Karpas-422 (cell line): ENCODE measurements around the gene TNFRSF8. TPM values are rescaled to one million over a fixed set of nuclear protein-coding genes. Genes with fewer than 3 reads are reported as not detected.

Source experiments
- DNase-seq: peaks from one replicate; pipeline ENCODE4 v3.0.0-alpha.2; 2015
- H2AFZ ChIP-seq: fragments of 200-600 bp; sonication (generic); 2 replicates; pipeline ENCODE4 v1.6.1; 2014; ENCODE audit warnings: antibody characterized with exemption, low read length, mixed read lengths
- H3K27ac ChIP-seq: fragments of 200-600 bp; sonication (generic); 2 replicates; pipeline ENCODE4 v1.5.1; 2014; ENCODE audit warnings: mild to moderate bottlenecking, low read length, moderate library complexity
- H3K27me3 ChIP-seq: fragments of 200-600 bp; sonication (generic); 2 replicates; pipeline ENCODE4 v1.6.1; 2014; ENCODE audit warnings: low read length, mixed read lengths
- H3K36me3 ChIP-seq: fragments of 200-600 bp; sonication (generic); 2 replicates; pipeline ENCODE4 v1.6.1; 2014; ENCODE audit warnings: low read length, mixed read lengths; ENCODE audit not compliant: insufficient read depth
- H3K4me1 ChIP-seq: fragments of 200-600 bp; sonication (generic); 2 replicates; pipeline ENCODE4 v1.6.1; 2014; ENCODE audit warnings: mild to moderate bottlenecking, low read length, mixed read lengths
- H3K4me2 ChIP-seq: fragments of 200-600 bp; sonication (generic); 2 replicates; pipeline ENCODE4 v1.6.1; 2014; ENCODE audit warnings: low read length, low read depth, mild to moderate bottlenecking; ENCODE audit not compliant: poor library complexity, severe bottlenecking
- H3K4me3 ChIP-seq: fragments of 200-600 bp; sonication (generic); 2 replicates; pipeline ENCODE4 v1.5.1; 2014; ENCODE audit warnings: mild to moderate bottlenecking, antibody characterized with exemption, low read length, mixed read lengths
- H3K79me2 ChIP-seq: fragments of 200-600 bp; sonication (generic); 2 replicates; pipeline ENCODE4 v1.6.1; 2014; ENCODE audit warnings: mild to moderate bottlenecking, low read length, mixed read lengths
- H3K9ac ChIP-seq: fragments of 200-600 bp; sonication (generic); 2 replicates; pipeline ENCODE4 v1.6.0; 2014; ENCODE audit warnings: low read length
- H3K9me2 ChIP-seq: fragments of 200-600 bp; sonication (generic), shearing (Covaris generic); replicated peaks from 2 replicates; pipeline ENCODE4 v1.6.0; 2014; ENCODE audit warnings: mild to moderate bottlenecking, low read length, moderate library complexity; ENCODE audit not compliant: insufficient read depth
- H3K9me3 ChIP-seq: fragments of 300-700, 200-600 bp; sonication (generic); 2 replicates; pipeline ENCODE4 v1.6.1; 2014; ENCODE audit warnings: low read length, mixed read lengths
- H4K20me1 ChIP-seq: fragments of 200-600 bp; sonication (generic); 2 replicates; pipeline ENCODE4 v1.6.1; 2014; ENCODE audit warnings: mild to moderate bottlenecking, antibody characterized with exemption, low read length, low read depth; ENCODE audit not compliant: insufficient read depth
- total RNA-seq: library from RNA; depleted of rRNA; stranded (reverse); fragments of >200 nt; shearing (Covaris generic); gene quantifications from 2 replicates; pipeline ENCODE4 v1.2.3, GENCODE V29; 2014; ENCODE audit warnings: low replicate concordance

TNFRSF8 gene
- total RNA-seq, 1 experiment from 2014 or later: not detected

DNA sequence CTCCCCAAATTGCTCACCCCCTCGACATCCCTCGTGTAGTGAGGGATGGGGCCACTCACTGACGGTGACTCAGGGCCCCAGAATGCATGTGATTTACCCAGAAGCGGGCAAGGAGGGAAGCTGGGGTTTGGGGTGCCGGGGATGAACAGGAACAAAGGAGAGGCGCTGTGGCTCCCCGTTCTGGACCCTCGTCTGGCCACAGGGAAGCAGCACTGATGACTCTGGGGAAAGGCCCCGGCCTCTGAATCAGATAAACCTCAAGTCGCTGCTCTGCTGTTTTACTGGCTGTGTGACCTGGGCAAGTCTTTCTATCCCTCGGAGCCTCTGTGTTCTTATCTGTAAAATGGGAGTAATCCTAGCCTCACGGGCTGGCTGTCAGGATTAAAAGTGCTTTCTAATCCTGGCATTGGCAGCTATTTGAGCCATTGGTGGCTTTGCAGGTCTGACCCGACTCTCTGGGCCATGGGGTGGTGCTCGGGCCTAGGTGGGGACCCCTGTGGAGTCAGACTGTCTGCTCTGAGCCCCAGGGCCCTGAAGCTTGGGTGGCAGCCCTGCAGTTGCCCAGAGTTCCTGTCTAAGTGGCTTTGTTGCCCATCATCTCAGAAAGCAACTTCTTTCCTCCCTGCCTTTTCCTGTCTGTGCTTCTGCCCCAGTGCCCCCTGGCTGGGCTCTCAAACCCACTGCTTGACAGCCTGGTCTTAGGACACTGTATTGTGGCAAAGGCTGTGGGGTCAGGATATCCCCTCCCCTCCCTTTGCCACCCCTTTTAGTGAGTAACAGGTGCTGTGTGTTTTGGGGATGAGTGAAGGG is 109.1 kb downstream of the TNFRSF8 start:
- H3K4me2 ChIP-seq: no peak overlapping the region
- H2AFZ ChIP-seq: no peak overlapping the region
- H3K9me2 ChIP-seq: no peaks in the 10 kb centered on the region
- H3K36me3 ChIP-seq: no peaks in the 10 kb centered on the region
- peaks cover 40% of the 10 kb centered on the region; the same call in 1 of the 2 replicates for H4K20me1 ChIP-seq
- H3K9me3 ChIP-seq: no peaks in the 10 kb centered on the region
- H3K79me2 ChIP-seq: no peaks in the 10 kb centered on the region
- DNase-seq: no peak
- H3K27ac ChIP-seq: no peak overlapping the region
- H3K27me3 ChIP-seq: no peaks in the 10 kb centered on the region
- H3K9ac ChIP-seq: no peak overlapping the region
- peaks cover 9% of the 10 kb centered on the region for H3K4me1 ChIP-seq
- H3K4me3 ChIP-seq: no peak overlapping the region

DNA sequence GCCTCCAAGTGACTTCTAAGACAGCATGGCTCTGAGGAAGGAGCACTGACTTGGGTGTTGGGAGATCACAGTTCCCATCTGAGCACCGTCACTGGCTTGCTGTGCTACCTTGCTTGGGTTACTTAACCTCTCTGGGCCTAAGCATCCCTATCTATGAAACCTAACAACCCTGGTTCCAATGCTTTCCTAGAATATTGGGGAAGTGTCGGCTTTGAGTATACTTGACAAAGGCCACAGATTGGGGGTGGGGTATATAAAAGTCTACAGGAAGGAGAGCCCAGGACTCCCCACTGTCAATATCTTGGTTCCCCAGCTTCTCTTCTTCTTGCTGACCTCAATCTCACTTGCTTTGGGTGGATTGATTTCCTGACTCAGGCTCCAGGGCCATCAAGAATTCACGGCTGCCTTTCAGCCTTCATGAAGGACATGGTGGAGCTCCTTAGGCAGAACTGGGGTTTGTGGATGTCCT is 110.0 kb downstream of the TNFRSF8 start:
- H3K27me3 ChIP-seq: no peaks in the 10 kb centered on the region
- H3K36me3 ChIP-seq: no peaks in the 10 kb centered on the region
- no peak overlapping the region for H3K27ac ChIP-seq
- peaks cover 36% of the 10 kb centered on the region; the same call in 1 of the 2 replicates for H4K20me1 ChIP-seq
- no peaks in the 10 kb centered on the region for H3K9me2 ChIP-seq
- H3K79me2 ChIP-seq: no peaks in the 10 kb centered on the region
- no peaks in the 10 kb centered on the region for H3K9me3 ChIP-seq
- peaks cover under 1% of the 10 kb centered on the region; the same call in 1 of the 2 replicates for H3K4me1 ChIP-seq
- H3K4me2 ChIP-seq: no peak overlapping the region
- H3K4me3 ChIP-seq: no peak overlapping the region
- no peak for DNase-seq
- no peak overlapping the region for H3K9ac ChIP-seq
- no peak overlapping the region for H2AFZ ChIP-seq

DNA sequence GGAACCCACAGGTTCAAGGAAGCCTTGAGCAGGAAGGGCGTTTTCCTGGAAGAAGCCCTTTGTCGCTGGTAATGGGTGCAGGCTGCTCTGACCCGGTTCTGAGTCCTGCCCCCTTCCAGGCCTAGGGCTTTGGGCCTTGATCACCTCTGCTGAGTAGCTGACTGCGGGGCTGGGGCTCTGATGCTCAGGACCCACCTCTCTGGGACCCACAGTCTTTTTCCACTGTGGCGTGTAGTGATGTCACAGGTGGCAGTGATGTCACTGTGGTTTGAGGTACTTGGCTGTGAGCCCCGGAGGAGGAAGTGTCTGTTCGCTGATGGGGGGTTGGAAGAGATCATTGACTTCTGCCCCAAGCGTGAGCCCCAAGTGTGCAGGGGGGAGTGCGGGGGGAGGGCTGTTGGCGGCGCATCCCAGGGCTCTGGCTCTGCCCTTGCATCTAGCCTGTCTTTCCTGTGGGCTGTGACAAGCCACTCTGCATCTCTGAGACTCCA is 110.6 kb downstream of the TNFRSF8 start:
- H3K9ac ChIP-seq: no peak overlapping the region
- H3K4me3 ChIP-seq: no peak overlapping the region
- no peaks in the 10 kb centered on the region for H3K79me2 ChIP-seq
- peaks cover 33% of the 10 kb centered on the region; the same call in 1 of the 2 replicates for H4K20me1 ChIP-seq
- no peak overlapping the region for H3K27ac ChIP-seq
- H3K4me1 ChIP-seq: no peaks in the 10 kb centered on the region
- no peaks in the 10 kb centered on the region for H3K9me2 ChIP-seq
- H2AFZ ChIP-seq: no peak overlapping the region
- no peaks in the 10 kb centered on the region for H3K27me3 ChIP-seq
- no peaks in the 10 kb centered on the region for H3K9me3 ChIP-seq
- no peak overlapping the region for H3K4me2 ChIP-seq
- no peaks in the 10 kb centered on the region for H3K36me3 ChIP-seq
- DNase-seq: no peak

DNA sequence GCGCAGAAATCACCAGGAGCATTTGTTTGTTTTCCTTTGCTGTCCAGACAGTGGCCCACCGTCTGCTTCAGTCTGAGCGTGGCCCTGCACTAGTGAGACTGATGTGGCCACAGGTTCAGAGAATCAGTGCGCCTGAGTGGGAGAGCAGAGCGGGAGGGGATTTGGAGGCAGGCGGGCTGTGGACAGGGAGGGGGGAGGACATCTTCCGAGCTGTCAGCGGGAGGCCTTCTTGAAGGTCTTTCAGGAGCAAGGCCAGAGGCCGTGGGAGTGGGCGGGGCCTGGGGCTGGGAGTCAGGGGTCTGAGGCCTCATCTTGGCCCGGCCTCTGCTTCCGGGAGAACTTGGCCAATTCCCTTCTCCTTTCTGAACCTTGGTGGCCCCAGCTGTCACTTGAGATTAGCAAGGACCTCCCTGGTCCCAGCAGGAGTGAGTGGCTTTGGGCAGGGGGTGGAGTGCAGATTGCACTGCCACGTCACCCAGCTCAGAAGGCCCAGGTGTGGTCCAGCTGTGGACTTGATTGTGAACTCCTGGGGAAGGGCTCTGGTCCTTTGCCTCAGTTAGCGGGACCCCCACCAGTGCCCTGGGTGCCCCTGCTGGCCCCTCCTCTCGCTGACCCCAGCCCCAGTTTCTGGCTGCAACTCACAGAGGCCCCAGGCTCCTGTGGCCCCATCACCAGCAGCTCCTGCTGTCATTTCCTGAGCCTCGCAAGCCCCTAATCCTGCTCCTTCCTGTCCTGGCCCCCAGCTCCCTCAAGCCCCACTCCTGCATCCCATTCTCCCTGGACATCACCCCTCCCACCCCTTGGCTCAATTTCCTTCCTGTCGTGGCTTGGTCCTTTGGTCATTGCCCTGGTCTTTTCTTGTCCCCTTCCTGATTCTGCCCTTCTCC is 112.1 kb downstream of the TNFRSF8 start:
- Histone ChIP-seq H4K20me1 (peaks cover 25% of the 10 kb centered on the region; the same call in 1 of the 2 replicates), H3K36me3 (no peaks in the 10 kb centered on the region), H3K4me2 (no peak overlapping the region), H3K9me3 (no peaks in the 10 kb centered on the region), H3K9me2 (no peaks in the 10 kb centered on the region), H2AFZ (no peak overlapping the region), H3K4me1 (peaks cover 5% of the 10 kb centered on the region; the same call in 1 of the 2 replicates), H3K27ac (no peak overlapping the region), H3K4me3 (no peak overlapping the region), H3K27me3 (no peaks in the 10 kb centered on the region), H3K79me2 (no peaks in the 10 kb centered on the region), H3K9ac (no peak overlapping the region)
- no peak for DNase-seq

DNA sequence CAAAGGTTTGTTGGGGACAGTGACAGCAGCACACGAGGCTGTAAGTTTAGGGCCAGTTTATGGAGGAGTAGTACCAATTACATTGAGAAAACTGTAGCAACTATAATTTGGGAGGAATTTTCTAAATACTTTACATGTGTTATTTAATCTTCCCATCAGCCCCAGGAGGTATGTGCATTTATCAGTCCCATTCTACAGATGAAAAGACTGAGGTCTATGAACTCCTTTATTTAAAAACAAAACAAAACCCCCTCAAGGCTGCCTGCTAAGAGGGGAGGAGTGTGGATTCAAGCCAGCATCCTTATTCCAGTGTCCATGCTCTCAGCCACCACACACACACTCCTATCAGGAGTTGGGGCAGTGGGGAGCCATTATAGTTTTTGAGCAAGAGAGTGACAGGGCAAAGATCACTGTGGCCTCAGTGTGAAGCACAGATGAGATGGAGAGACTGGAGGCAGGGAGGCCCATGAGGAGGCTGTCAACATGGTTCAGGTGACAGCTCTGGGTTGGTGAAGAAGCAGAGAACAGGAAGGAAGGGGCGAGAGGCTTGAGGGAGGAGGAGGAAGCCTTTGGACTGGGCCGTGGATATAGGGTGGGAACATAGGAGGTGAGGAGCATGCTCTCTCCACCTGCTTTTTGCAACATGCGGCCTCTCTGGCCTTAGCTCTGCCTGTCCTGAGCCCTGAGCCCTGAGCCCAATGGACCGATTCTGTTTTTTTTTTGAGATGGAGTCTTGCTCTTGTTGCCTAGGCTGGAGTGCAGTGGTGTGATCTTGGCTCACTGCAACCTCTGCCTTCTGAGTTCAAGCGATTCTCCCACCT is 113.4 kb downstream of the TNFRSF8 start:
- no peak overlapping the region for H3K9ac ChIP-seq
- H3K4me1 ChIP-seq: peaks cover 5% of the 10 kb centered on the region; the same call in 1 of the 2 replicates
- no peak for DNase-seq
- H3K36me3 ChIP-seq: no peaks in the 10 kb centered on the region
- no peaks in the 10 kb centered on the region for H3K27me3 ChIP-seq
- no peaks in the 10 kb centered on the region for H3K9me2 ChIP-seq
- H3K9me3 ChIP-seq: no peaks in the 10 kb centered on the region
- H2AFZ ChIP-seq: no peak overlapping the region
- no peaks in the 10 kb centered on the region for H3K79me2 ChIP-seq
- no peak overlapping the region for H3K4me2 ChIP-seq
- no peak overlapping the region for H3K27ac ChIP-seq
- peaks cover 18% of the 10 kb centered on the region; the same call in 1 of the 2 replicates for H4K20me1 ChIP-seq
- no peak overlapping the region for H3K4me3 ChIP-seq

DNA sequence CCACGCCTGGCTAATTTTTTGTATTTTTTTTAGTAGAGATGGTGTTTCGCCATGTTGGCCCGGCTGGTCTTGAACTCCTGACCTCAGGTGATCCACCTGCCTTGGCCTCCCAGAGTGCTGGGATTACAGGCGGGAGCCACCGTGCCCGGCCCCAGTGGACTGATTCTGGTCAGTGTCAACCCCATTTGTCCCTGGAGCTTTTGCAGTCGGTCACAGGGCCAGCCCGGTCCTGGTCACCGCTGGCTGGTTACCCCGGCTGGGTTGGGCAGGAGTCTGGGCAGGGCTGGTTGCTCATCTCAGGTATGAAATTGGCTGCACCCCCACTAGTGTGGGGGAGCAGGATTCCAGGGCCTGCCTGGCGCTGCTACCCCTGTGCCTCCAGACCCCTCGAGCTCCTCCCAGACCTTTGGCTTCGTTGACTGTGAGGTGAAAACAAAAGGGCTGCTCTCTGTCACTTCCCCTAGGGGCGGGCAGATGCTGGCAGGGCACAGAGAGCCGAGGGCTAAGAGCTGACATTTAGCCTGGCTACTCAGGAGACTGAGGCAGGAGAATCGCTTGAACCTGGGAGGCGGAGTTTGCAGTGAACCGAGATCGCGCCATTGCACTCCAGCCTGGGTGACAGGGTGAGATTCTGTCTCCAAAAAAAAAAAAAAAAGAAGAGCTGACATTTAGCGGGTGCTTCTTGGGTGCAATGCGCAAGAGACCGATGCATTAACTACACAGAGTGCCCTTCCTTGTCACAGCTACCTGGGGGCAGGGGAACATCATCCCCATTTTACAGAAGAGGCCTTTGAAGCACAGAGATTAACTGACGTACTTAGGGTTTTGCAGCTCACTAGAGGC is 114.3 kb downstream of the TNFRSF8 start:
- no peaks in the 10 kb centered on the region for H3K27me3 ChIP-seq
- no peaks in the 10 kb centered on the region for H3K9me2 ChIP-seq
- H4K20me1 ChIP-seq: peaks cover 18% of the 10 kb centered on the region; the same call in 1 of the 2 replicates
- DNase-seq: no peak
- no peak overlapping the region for H3K4me2 ChIP-seq
- H2AFZ ChIP-seq: no peak overlapping the region
- no peaks in the 10 kb centered on the region for H3K9me3 ChIP-seq
- no peaks in the 10 kb centered on the region for H3K36me3 ChIP-seq
- no peak overlapping the region for H3K27ac ChIP-seq
- no peaks in the 10 kb centered on the region for H3K79me2 ChIP-seq
- peaks cover 5% of the 10 kb centered on the region; the same call in 1 of the 2 replicates for H3K4me1 ChIP-seq
- no peak overlapping the region for H3K4me3 ChIP-seq
- H3K9ac ChIP-seq: no peak overlapping the region

DNA sequence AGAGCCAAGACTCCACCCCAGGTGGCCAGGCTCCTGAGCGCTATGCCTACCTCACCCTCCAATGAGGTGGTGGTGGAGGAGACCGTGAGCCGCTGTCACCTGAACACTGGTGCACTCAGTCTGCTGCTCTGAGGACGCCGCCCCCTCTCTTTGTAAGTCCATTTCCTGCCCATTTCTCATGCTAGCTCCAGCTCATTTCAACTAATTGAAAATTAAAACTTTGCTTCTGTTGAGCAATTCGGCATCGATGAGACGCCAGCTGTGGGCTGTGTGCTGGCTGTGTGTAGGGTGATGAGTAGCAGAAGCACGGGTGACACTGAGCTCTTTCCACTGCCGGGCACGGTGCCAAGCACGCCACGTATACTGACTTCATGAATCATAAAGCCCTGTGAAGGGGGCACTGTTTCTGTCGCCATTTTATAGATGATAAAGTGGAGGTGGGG is 114.9 kb downstream of the TNFRSF8 start:
- no peaks in the 10 kb centered on the region for H3K27me3 ChIP-seq
- no peaks in the 10 kb centered on the region for H3K9me2 ChIP-seq
- H4K20me1 ChIP-seq: peaks cover 17% of the 10 kb centered on the region; the same call in 1 of the 2 replicates
- no peak overlapping the region for H3K4me3 ChIP-seq
- H2AFZ ChIP-seq: no peak overlapping the region
- H3K4me2 ChIP-seq: no peak overlapping the region
- no peak overlapping the region for H3K9ac ChIP-seq
- no peaks in the 10 kb centered on the region for H3K36me3 ChIP-seq
- DNase-seq: no peak
- no peaks in the 10 kb centered on the region for H3K9me3 ChIP-seq
- H3K79me2 ChIP-seq: no peaks in the 10 kb centered on the region
- H3K27ac ChIP-seq: no peak overlapping the region
- peaks cover 5% of the 10 kb centered on the region; the same call in 1 of the 2 replicates for H3K4me1 ChIP-seq
